Measurements from ENCODE around the gene RXFP4. TPM values are rescaled to one million over a fixed set of nuclear protein-coding genes. Genes with fewer than 3 reads are reported as not detected.
A peak's percentile ranks its signal among the peaks of the same experiment; 100 is the strongest.

RXFP4 gene
- total RNA-seq, 1 donor from 2014 or later = not detected

DNA sequence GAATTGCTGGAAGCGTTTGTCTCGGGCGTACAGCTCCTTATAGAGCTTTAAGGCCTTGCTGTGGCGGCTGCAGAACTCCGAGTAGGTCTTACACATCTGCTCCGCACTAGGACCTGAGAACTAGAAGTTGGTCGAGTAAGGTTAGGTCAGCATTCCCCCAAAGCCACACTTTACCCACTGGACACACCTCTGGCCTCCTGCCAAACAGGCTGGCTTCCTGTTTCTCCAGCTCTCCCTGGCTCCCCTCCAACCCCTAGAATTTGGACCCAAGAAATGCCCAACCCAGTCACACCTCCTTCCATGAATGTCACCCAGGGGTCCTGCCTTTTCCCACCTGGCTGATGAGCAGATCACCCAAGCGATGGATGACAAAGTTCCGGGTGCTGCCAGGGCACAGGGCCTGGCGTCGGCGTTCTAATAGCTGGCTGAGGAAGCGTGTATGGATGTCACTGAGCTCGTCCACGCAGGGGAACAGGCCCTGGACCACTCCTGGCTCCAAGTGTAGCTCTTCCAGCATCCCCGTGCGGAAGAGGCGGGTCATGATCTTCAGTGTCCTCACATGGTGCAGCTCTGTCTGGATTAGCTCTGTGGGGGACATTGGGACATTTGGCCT is 21.3 kb downstream of the RXFP4 start:
- peak overlapping the region; percentile 72 for H3K27ac ChIP-seq (ENCODE audit: low read depth, low read length)
- peaks cover 24% of the 10 kb centered on the region for H3K4me1 Mint-ChIP-seq (ENCODE audit: low read depth, unreplicated experiment)
- no peak overlapping the region for H2AFZ ChIP-seq (ENCODE audit: low read depth, low read length)
- H3K9me3 Mint-ChIP-seq (ENCODE audit: unreplicated experiment) = no peaks in the 10 kb centered on the region
- peaks cover 64% of the 10 kb centered on the region for H4K20me1 ChIP-seq (ENCODE audit: insufficient read depth, low read length)
- no peak for TF ChIP-seq EZH2 (IDR thresholded peaks at IDR 0.05; ENCODE audit: insufficient read depth, low read length)
- TF ChIP-seq, protein P1, sequence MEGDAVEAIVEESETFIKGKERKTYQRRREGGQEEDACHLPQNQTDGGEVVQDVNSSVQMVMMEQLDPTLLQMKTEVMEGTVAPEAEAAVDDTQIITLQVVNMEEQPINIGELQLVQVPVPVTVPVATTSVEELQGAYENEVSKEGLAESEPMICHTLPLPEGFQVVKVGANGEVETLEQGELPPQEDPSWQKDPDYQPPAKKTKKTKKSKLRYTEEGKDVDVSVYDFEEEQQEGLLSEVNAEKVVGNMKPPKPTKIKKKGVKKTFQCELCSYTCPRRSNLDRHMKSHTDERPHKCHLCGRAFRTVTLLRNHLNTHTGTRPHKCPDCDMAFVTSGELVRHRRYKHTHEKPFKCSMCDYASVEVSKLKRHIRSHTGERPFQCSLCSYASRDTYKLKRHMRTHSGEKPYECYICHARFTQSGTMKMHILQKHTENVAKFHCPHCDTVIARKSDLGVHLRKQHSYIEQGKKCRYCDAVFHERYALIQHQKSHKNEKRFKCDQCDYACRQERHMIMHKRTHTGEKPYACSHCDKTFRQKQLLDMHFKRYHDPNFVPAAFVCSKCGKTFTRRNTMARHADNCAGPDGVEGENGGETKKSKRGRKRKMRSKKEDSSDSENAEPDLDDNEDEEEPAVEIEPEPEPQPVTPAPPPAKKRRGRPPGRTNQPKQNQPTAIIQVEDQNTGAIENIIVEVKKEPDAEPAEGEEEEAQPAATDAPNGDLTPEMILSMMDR (IDR thresholded peaks at IDR 0.05; ENCODE audit: insufficient read depth, low read depth, low read length) = no peak
- peaks cover 68% of the 10 kb centered on the region for H3K36me3 ChIP-seq (ENCODE audit: insufficient read depth, low read length)
- FAIRE-seq (no peak), DNase-seq (ENCODE audit: low read depth) (peak; percentile 63)
- H3K79me2 ChIP-seq (ENCODE audit: insufficient read depth, low read length) = peaks cover 66% of the 10 kb centered on the region
- H3K27ac Mint-ChIP-seq (ENCODE audit: unreplicated experiment) = no peak overlapping the region
- H3K4me3 Mint-ChIP-seq (ENCODE audit: unreplicated experiment) = no peak overlapping the region
- no peaks in the 10 kb centered on the region for H3K27me3 Mint-ChIP-seq (ENCODE audit: low read depth, unreplicated experiment)
- peaks cover 39% of the 10 kb centered on the region for H3K36me3 Mint-ChIP-seq (ENCODE audit: low read depth, unreplicated experiment)
- H3K9me3 ChIP-seq (ENCODE audit: insufficient read depth, low read depth, low read length) = no peaks in the 10 kb centered on the region
- peak overlapping the region; percentile 55 for H3K4me2 ChIP-seq (ENCODE audit: low read length)
- H3K9ac ChIP-seq (ENCODE audit: low read length) = peak overlapping the region; percentile 52
- H3K4me1 ChIP-seq (ENCODE audit: insufficient read depth, low read length) = peaks cover 31% of the 10 kb centered on the region
- H3K4me3 ChIP-seq (ENCODE audit: insufficient read depth, low read depth, low read length) = no peak overlapping the region
- H3K27me3 ChIP-seq (ENCODE audit: insufficient read depth, low read length) = no peaks in the 10 kb centered on the region

DNA sequence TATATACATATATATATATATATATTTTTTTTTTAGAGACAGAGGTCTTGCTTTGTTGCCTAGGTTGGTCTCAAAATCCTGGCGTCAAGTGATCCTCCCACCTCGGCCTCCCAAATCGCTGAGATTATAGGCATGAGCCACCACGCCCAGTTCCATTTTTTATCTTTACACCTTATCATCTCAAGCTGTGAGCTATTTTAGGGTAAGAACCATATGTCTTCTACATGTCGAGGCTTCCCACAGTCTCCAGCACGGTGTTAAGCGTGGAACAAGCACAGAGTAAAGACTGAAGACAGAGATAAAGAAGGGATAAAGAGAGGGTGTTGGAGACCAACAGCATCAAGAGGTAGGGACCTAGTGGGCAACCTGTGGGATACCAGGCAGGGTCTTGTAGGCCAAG is 22.8 kb downstream of the RXFP4 start:
- H3K27ac ChIP-seq (ENCODE audit: low read depth, low read length) = no peak overlapping the region
- no peak overlapping the region for H2AFZ ChIP-seq (ENCODE audit: low read depth, low read length)
- DNase-seq (ENCODE audit: low read depth) (no peak), FAIRE-seq (no peak)
- peaks cover 39% of the 10 kb centered on the region for H3K4me1 Mint-ChIP-seq (ENCODE audit: low read depth, unreplicated experiment)
- H3K9me3 Mint-ChIP-seq (ENCODE audit: unreplicated experiment) = no peaks in the 10 kb centered on the region
- H3K4me3 Mint-ChIP-seq (ENCODE audit: unreplicated experiment) = no peak overlapping the region
- H3K27me3 ChIP-seq (ENCODE audit: insufficient read depth, low read length) = no peaks in the 10 kb centered on the region
- peaks cover 75% of the 10 kb centered on the region for H3K36me3 ChIP-seq (ENCODE audit: insufficient read depth, low read length)
- peaks cover 75% of the 10 kb centered on the region for H4K20me1 ChIP-seq (ENCODE audit: insufficient read depth, low read length)
- peaks cover 35% of the 10 kb centered on the region for H3K36me3 Mint-ChIP-seq (ENCODE audit: low read depth, unreplicated experiment)
- H3K27ac Mint-ChIP-seq (ENCODE audit: unreplicated experiment) = no peak overlapping the region
- no peak overlapping the region for H3K4me3 ChIP-seq (ENCODE audit: insufficient read depth, low read depth, low read length)
- no peak for TF ChIP-seq EZH2 (IDR thresholded peaks at IDR 0.05; ENCODE audit: insufficient read depth, low read length)
- TF ChIP-seq, protein P1 (IDR thresholded peaks at IDR 0.05; ENCODE audit: insufficient read depth, low read depth, low read length) = no peak
- H3K9ac ChIP-seq (ENCODE audit: low read length) = no peak overlapping the region
- no peak overlapping the region for H3K4me2 ChIP-seq (ENCODE audit: low read length)
- H3K79me2 ChIP-seq (ENCODE audit: insufficient read depth, low read length) = peaks cover 77% of the 10 kb centered on the region
- no peaks in the 10 kb centered on the region for H3K9me3 ChIP-seq (ENCODE audit: insufficient read depth, low read depth, low read length)
- H3K27me3 Mint-ChIP-seq (ENCODE audit: low read depth, unreplicated experiment) = no peaks in the 10 kb centered on the region
- peaks cover 46% of the 10 kb centered on the region for H3K4me1 ChIP-seq (ENCODE audit: insufficient read depth, low read length)

DNA sequence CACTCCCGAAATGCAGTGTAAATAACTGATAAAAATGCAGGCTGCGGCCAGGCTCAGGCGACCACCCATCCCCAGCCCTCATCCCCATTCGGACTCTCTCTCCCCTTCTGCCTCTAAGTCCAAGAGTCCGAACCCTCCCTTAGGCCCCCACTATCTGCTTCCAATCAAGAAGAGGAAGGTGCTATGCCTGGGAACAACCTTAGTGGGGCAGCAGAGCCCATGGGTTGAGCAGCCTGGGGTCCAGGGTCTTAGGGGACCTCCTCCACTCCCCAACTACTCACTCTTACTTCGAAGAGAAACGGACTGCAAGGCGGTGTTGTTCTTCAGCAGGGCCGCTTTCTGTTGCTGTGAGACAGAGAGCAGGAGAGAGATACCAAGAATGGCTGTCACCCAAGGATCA is 24.7 kb downstream of the RXFP4 start:
- TF ChIP-seq, protein P1 (IDR thresholded peaks at IDR 0.05; ENCODE audit: insufficient read depth, low read depth, low read length) = peak; percentile 6
- no peak for TF ChIP-seq EZH2 (IDR thresholded peaks at IDR 0.05; ENCODE audit: insufficient read depth, low read length)
- no peak overlapping the region for H3K9ac ChIP-seq (ENCODE audit: low read length)
- no peak overlapping the region for H3K27ac ChIP-seq (ENCODE audit: low read depth, low read length)
- H3K4me2 ChIP-seq (ENCODE audit: low read length) = no peak overlapping the region
- H3K79me2 ChIP-seq (ENCODE audit: insufficient read depth, low read length) = peaks cover 82% of the 10 kb centered on the region
- H3K27ac Mint-ChIP-seq (ENCODE audit: unreplicated experiment) = no peak overlapping the region
- no peak overlapping the region for H3K4me3 Mint-ChIP-seq (ENCODE audit: unreplicated experiment)
- peaks cover 58% of the 10 kb centered on the region for H3K4me1 ChIP-seq (ENCODE audit: insufficient read depth, low read length)
- no peak for FAIRE-seq
- H3K4me1 Mint-ChIP-seq (ENCODE audit: low read depth, unreplicated experiment) = peaks cover 47% of the 10 kb centered on the region
- no peak overlapping the region for H3K4me3 ChIP-seq (ENCODE audit: insufficient read depth, low read depth, low read length)
- no peak overlapping the region for H2AFZ ChIP-seq (ENCODE audit: low read depth, low read length)
- no peaks in the 10 kb centered on the region for H3K9me3 ChIP-seq (ENCODE audit: insufficient read depth, low read depth, low read length)
- H3K27me3 Mint-ChIP-seq (ENCODE audit: low read depth, unreplicated experiment) = no peaks in the 10 kb centered on the region
- H3K36me3 Mint-ChIP-seq (ENCODE audit: low read depth, unreplicated experiment) = peaks cover 33% of the 10 kb centered on the region
- DNase-seq (ENCODE audit: low read depth) = no peak
- H3K27me3 ChIP-seq (ENCODE audit: insufficient read depth, low read length) = no peaks in the 10 kb centered on the region
- peaks cover 82% of the 10 kb centered on the region for H4K20me1 ChIP-seq (ENCODE audit: insufficient read depth, low read length)
- H3K9me3 Mint-ChIP-seq (ENCODE audit: unreplicated experiment) = no peaks in the 10 kb centered on the region
- H3K36me3 ChIP-seq (ENCODE audit: insufficient read depth, low read length) = peaks cover 63% of the 10 kb centered on the region

All from astrocyte (in vitro differentiated cells and primary cell).